CD4-positive, alpha-beta T cell treated with Interferon gamma for 1 hour (primary cell): ENCODE measurements around the gene WWC1.
"Not testable (repeated sequence)": the region's sequence is repeated elsewhere in the genome, so short reads cannot be mapped to it uniquely, and the experiment has no call there.

ENCODE experiments used
- DNase-seq: peaks from one replicate; pipeline ENCODE4 v3.0.0-alpha.2; 2020

The WWC1 gene

GRCh38 chr5:168339109-168339771 lies 47.8 kb downstream of the WWC1 start:
- no peak for DNase-seq

DNA sequence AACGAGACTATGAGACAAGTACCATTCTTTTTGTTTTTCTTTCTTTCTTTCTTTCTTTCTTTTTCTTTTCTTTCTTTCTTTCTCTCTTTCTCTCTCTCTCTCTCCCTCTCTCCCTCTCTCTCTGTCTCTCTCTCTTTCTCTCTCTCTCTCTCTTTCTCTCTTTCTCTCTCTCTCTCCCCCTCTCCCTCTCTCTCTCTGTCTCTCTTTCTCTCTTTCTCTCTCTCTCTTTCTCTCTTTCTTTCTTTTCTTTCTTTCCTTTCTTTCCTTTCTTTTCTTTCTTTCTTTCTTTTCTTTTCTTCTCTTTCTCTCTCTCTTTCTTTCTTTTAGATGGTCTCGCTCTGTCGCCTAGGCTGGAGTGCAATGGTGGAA lies 48.3 kb downstream of the WWC1 start:
- not testable (repeated sequence) for DNase-seq

DNA sequence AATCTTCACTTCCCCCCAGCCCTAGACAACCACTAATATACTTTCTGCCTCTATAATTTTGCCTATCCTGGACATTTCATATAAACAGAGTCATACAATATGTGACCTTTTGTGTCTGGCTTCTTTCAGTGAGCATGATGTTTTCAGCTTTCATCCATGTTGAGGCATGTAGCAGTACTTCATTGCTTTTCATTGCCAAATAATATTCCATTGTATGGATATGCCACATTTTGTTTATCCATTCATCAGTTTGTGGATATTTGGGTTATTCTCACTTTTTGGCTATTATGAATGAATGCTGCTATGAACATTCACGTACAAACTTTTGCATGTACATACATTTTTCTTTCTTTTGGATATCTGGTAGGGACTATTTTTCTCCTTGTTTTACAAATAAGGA lies 49.0 kb downstream of the WWC1 start:
- DNase-seq, result no peak

DNA sequence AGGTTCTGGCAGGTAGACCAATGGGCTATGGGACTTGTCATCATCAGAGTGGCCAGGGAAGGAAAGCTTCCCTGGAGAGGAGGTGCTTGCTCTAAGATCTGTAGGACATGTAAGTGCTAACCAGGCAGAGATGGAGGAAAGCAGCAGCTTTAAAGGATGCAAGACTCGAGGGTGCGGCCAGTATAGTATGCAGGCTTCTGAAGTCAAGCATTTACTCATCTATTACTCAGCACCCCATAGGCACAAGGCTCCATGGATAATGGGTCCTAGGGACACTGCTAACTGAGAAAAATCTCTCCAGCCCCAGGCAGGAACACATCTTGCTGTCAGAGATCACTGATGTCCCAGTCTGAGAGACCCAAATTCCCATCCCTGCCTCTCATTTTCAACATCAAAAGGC lies 49.7 kb downstream of the WWC1 start:
- no peak for DNase-seq

DNA sequence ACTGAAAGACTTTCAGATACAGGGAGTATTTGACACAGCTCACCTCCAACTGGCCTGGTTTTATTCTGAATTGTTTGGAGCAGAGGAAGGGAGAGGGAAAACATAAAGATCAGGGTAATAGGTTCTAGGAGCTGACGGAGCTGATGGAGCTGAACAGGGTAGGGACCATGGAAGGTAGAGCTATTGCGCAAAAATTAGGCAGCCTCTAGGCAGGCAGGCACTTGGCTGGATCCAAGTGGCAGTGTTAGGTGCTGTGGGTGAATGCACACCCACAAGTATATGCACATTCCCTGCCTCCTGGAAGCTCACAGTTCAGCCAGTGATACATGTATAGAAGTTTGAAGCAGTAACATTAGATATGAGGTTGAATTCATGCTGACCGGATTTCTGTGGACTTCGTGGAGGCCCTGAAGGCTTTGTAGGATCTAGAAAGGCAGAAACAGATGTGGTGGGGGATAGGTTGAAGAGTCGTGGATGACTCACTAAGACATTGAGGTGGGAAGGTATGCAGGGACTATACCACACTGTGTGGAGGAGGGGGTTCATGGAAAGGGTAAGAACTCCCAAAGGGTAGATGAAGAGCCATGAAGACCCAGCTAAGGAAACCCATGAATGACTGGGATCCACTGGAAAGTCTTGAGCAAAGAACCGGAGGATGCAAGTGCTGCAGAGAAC lies 50.8 kb downstream of the WWC1 start:
- no peak for DNase-seq

DNA sequence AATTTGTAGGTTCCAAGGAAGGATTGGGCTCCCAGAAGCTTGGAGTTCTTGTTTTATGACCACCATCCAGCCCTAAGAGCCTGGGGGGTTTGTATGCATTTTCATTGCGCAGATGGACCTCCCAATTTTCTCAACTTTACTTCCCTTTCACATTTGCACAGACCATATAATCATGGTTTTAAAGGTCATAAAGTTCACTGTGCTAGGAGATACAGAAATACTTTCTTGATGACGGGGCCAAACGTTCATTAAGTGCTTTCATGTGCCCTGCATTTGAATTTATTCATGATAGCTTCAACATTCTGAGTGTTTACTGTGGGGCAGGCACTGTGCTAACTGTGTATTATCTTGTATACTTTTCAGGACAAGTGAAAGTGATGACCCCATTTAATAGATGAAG lies 51.5 kb downstream of the WWC1 start:
- DNase-seq, result no peak

- DNase-seq, result no peak
Measured at GRCh38 chr5:168346417-168346816, 55.0 kb downstream of the WWC1 start.

GRCh38 chr5:168347368-168348083 lies 56.1 kb downstream of the WWC1 start:
- DNase-seq, result no peak

GRCh38 chr5:168348084-168348414 lies 56.6 kb downstream of the WWC1 start:
- DNase-seq, result no peak

GRCh38 chr5:168350315-168350714 lies 58.9 kb downstream of the WWC1 start:
- no peak for DNase-seq

DNA sequence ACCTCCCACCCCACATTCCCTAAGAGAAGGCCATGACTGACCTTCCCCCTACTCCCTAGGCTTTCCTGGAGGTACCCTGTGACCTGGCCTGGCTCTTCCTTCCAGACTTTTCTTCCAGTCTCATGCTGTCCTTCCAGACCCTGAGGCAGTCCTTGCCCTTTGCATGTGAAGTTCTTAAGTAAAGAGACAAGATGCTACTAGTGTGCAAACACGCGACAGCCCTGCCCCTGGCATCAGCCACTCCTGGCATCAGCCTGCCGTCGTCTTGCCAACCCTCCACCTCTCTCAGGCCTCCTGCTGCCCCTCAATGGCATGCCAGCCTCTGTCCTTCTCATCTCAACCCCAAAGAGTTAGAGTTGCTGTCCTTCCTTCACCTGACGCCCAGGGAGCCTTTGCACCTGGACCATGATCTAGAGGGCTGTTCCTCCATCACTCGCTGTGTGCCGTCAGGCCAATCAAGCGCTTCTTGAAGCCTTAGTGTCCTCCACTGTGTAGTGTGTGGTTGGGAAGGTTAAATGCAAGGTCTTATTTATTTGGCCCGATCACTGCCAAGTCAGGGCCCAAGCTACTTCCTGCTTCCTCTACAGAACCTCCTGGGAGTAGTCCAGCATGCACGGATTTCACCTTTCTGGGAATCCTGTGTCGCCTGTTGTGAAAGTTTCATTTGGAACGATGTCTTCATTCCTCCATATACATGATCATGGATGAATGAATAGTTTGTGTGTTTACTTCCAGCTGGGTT lies 61.9 kb downstream of the WWC1 start:
- no peak for DNase-seq

DNA sequence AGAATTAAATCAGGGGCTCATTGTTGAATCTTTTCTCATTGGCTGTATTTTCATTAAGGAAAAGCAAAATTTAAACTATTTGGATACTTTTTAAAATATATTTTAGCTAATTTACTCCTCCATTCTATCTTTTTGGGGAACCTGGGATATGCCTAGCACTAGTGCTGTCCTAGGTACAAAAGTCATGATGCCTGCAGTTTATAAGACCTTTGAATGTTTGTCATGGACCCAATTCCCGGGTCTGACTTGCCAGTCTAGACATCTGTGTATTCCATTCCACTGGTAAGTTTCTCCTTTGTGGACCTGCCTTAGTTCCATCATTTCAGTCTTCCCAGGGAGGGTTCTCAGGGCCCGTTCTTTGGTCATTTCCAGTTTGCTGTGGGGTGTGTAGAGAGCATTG lies 63.0 kb downstream of the WWC1 start:
- no peak for DNase-seq

DNA sequence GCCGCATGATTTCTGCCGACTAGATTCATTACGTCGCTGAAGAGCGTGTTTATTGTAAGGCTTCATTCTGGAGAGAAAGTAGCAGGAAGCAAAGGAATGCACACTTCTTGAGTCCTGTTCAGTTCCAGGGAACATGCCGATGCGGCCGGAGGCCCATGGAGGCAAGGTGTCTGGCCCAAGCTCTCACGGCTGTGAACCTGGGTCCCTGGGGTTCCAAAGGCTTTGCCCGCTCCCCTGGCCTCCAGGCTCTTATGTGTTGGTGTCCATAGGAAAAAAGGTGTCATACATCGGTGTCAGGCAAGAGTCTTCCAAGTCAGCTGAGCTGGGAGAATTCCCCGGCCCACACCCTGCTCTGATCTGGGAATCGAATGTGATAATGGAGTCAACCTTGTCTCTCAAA lies 64.7 kb downstream of the WWC1 start:
- no peak for DNase-seq

GRCh38 chr5:168356592-168356991 lies 65.1 kb downstream of the WWC1 start:
- DNase-seq, result no peak

DNA sequence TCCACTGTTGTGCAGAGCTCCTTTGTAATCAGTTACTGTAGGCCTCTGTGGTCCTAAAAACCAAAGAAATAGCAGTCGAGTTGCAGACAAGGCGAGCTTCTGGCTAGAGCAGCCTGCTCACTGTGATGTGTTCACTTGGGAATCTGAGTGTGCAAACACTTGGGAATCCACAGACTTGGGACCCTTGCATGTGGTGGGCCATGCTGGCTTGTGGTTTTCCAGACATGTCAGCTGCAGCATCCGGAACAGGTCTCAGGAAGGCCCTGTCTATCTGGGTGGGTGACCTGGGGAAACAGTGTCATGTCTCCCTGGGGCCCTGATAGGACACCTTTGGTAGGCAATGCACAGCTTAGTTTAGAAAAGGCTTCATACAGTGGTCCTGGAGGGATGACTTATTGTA lies 66.4 kb downstream of the WWC1 start:
- no peak for DNase-seq

GRCh38 chr5:168359820-168360460 lies 68.5 kb downstream of the WWC1 start:
- DNase-seq, result no peak

DNA sequence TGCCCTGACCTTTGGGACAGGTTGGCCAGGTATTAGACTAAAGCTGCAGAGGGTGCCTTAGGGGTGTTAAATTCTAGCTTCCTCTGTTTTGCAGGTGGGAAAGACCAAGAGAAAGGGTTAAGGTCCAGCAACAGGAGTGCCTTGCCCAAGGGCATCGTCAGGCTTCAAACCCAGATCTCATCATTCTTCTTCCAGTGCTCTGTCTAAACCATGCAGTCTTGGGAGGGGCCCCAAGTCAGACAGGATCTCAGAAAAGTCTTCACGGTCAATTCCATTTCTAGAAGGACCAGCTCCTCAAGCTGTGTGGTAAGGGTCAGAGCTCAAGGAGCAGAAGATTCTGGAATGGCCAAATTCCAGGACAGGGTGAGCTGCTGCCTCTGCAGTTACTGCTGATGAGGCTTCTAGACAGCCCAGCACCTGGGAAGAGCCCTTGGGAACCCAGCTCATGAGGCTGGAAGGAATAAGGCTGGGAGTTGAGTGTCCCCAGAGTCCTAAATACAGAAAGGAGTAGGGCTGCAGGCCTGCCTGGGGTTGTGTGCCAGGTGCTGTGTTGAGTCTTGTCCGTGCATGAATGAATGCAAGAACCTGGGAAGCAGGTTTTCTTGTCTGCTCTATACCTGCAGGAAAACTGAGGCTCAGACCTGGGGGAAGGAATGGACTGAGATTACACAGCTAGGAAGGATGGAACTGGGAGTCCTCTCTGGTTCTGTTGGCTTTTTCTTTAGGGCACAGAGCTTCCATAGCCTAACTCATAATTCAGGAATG lies 69.3 kb downstream of the WWC1 start:
- DNase-seq, result no peak

GRCh38 chr5:168362097-168362885 lies 70.8 kb downstream of the WWC1 start:
- DNase-seq, result no peak

DNA sequence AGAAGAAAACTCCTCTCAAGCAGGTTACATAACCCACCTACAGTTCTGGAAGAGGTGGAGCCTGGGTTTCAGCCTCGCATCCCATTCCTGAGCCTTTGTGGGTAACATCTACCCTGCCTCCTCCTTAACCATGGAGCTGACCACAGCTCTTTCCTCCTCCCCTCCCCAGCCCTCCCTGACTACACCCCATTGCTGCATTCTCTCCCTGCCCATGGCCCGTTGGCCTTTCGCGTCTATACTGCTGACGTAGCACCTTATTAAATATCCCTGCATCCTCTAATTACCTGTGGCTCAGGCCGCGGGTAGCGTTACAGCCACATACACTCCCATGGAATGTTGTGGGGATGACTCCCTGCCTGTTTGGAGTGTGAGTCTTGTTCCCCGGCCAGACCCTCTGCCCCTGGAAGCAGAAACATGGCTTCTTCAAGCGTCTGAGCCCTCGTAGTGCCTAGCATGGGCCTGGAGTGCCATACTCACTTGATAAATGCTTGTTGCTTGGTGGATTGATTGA lies 72.8 kb downstream of the WWC1 start:
- no peak for DNase-seq

GRCh38 chr5:168364750-168365550 lies 73.5 kb downstream of the WWC1 start:
- no peak for DNase-seq
